HepG2 (cell line): Measurements from ENCODE around the gene PPP1R13B. TPM values are rescaled to one million over a fixed set of nuclear protein-coding genes. Genes with fewer than 3 reads are reported as not detected.

Experiments
- ATAC-seq: fragments of 200-7000 bp; cut with Tn5 transposase; 3 replicates; pipeline ENCODE4 v1.9.1; 2020; ENCODE audit warnings: mild to moderate bottlenecking, moderate library complexity
- BruUV-seq: library from RNA; stranded (reverse); fragments of 400-500 nt; replicated peaks from 2 replicates; lab custom pipeline; 2021; lab: Mats Ljungman, UMichigan
- CTCF ChIA-PET: fragments of 300-600 bp; formaldehyde crosslinking; extraction: SDS; loops from one replicate; lab custom pipeline; 2021; ENCODE audit warnings: low total read pairs, inconsistent platforms, low intra/inter-chr PET ratio; lab: Yijun Ruan, JAX
- POLR2A ChIA-PET: fragments of 350-600 bp; sonication (Branson Sonifier 250); formaldehyde crosslinking; loops from one replicate; lab custom pipeline; 2020; ENCODE audit warnings: antibody characterized with exemption, inconsistent platforms; lab: Yijun Ruan, JAX
- DNase-seq: peaks from one replicate; pipeline ENCODE4 v3.0.0-alpha.2; 2015; ENCODE audit warnings: low spot score
- FAIRE-seq: peaks from 3 replicates; lab custom pipeline; 2011; peaks lifted over from hg19 to GRCh38; lab: Jason Lieb, UNC
- H2AFZ ChIP-seq: one replicate; pipeline ENCODE4 v1.6.1; 2011; ENCODE audit warnings: low read length, inconsistent platforms
- H3K27ac ChIP-seq: fragments of 300-600 bp; 3 replicates; pipeline ENCODE4 v1.8.0; 2011; ENCODE audit warnings: mixed run types, mild to moderate bottlenecking, mixed read lengths, low read length, inconsistent platforms; ENCODE audit not compliant: insufficient read depth; ENCODE audit errors: extremely low read length
- H3K27me3 ChIP-seq, 2 experiments: fragments of 200-600 bp in 1 of 2; 2 replicates in 1 of 2; 3 replicates in 1 of 2; pipeline versions ENCODE4 v1.6.0 to v1.8.0; 2011; ENCODE audit warnings: low read length in 2 of 2, mild to moderate bottlenecking in 2 of 2, moderate library complexity in 2 of 2, inconsistent platforms in 1 of 2; ENCODE audit not compliant: insufficient read depth in 2 of 2, control insufficient read depth in 1 of 2
- H3K36me3 ChIP-seq, 2 experiments: fragments of 200-600 bp in 1 of 2; replicated peaks in 1 of 2; 2 replicates in 1 of 2; 3 replicates in 1 of 2; pipeline versions ENCODE4 v1.5.1 to v1.8.0; 2011; ENCODE audit warnings: low read length in 2 of 2, inconsistent platforms in 1 of 2; ENCODE audit not compliant: insufficient read depth in 2 of 2, control insufficient read depth in 1 of 2
- H3K4me1 ChIP-seq: 2 replicates; pipeline ENCODE4 v1.5.1; 2012; ENCODE audit warnings: low read length, inconsistent platforms; ENCODE audit not compliant: insufficient read depth
- H3K4me2 ChIP-seq: 2 replicates; pipeline ENCODE4 v1.6.0; 2011; ENCODE audit warnings: low read depth, low read length, inconsistent platforms
- H3K4me3 ChIP-seq, 3 experiments: fragments of 200-600 bp in 1 of 3; sonication (generic), shearing (Covaris generic) in 1 of 3; replicated peaks in 1 of 3; 2 replicates each; pipeline ENCODE4 v1.5.1; 2011 to 2016; ENCODE audit warnings: low read length in 3 of 3, inconsistent platforms in 2 of 3, low read depth in 2 of 3, mild to moderate bottlenecking in 2 of 3, control low read depth in 1 of 3, mixed read lengths in 1 of 3; ENCODE audit not compliant: insufficient read depth in 1 of 3
- H3K79me2 ChIP-seq: one replicate; pipeline ENCODE4 v1.6.1; 2011; ENCODE audit warnings: low read length, inconsistent platforms; ENCODE audit not compliant: insufficient read depth
- H3K9ac ChIP-seq: 2 replicates; pipeline ENCODE4 v1.6.0; 2011; ENCODE audit warnings: mild to moderate bottlenecking, low read depth, low read length, inconsistent platforms; ENCODE audit not compliant: insufficient read depth
- H3K9me3 ChIP-seq: 2 replicates; pipeline ENCODE4 v1.5.1; 2012; ENCODE audit warnings: mild to moderate bottlenecking, low read length
- H4K20me1 ChIP-seq: 2 replicates; pipeline ENCODE4 v1.6.0; 2011; ENCODE audit warnings: inconsistent platforms, mild to moderate bottlenecking, low read length, moderate library complexity; ENCODE audit not compliant: insufficient read depth
- AGO1 ChIP-seq: fragments of 200-400 bp; formaldehyde crosslinking; IDR thresholded peaks from 2 replicates; pipeline ENCODE4 v1.6.1; 2017; ENCODE audit warnings: mild to moderate bottlenecking, low read depth, low read length, moderate library complexity; ENCODE audit not compliant: poor library complexity, severe bottlenecking
- ATF1 ChIP-seq: IDR thresholded peaks from 2 replicates; pipeline ENCODE4 v1.6.1; 2016; ENCODE audit warnings: mild to moderate bottlenecking, control low read depth
- EP300 ChIP-seq, 3 experiments: sonication (generic) in 1 of 3; formaldehyde crosslinking in 1 of 3; IDR thresholded peaks; 2 replicates each; pipeline versions ENCODE4 v1.5.1 to v1.6.1; 2011 to 2020; ENCODE audit warnings: low read depth in 2 of 3, low read length in 2 of 3, borderline replicate concordance in 1 of 3, improper control_type of control experiment in 1 of 3, mild to moderate bottlenecking in 1 of 3, missing genetic modification reagents in 1 of 3, moderate library complexity in 1 of 3
- RFXAP ChIP-seq: sonication (generic); formaldehyde crosslinking; IDR thresholded peaks from 2 replicates; pipeline ENCODE4 v1.4.0; 2020; ENCODE audit warnings: missing genetic modification reagents, borderline replicate concordance
- TAF1 ChIP-seq: sonication (generic); formaldehyde crosslinking; IDR thresholded peaks from 2 replicates; pipeline ENCODE4 v1.4.0; 2020; ENCODE audit warnings: missing genetic modification reagents
- TRAFD1 ChIP-seq: sonication (generic); formaldehyde crosslinking; IDR thresholded peaks from 2 replicates; pipeline ENCODE4 v1.5.1; 2020; ENCODE audit warnings: missing genetic modification reagents, mild to moderate bottlenecking, borderline replicate concordance
- ZMAT3 ChIP-seq: sonication (generic); formaldehyde crosslinking; conservative IDR thresholded peaks from 2 replicates; pipeline ENCODE4 v1.7.0; 2021; ENCODE audit warnings: missing genetic modification reagents
- ZNF24 ChIP-seq: fragments of 450-650 bp; IDR thresholded peaks from 2 replicates; pipeline ENCODE4 v1.6.1; 2017; ENCODE audit warnings: antibody characterized with exemption, mild to moderate bottlenecking
- ZNF430 ChIP-seq: sonication (generic); formaldehyde crosslinking; IDR thresholded peaks from 2 replicates; pipeline ENCODE4 v1.9.0; 2021; ENCODE audit warnings: mild to moderate bottlenecking, missing genetic modification reagents
- ZNF782 ChIP-seq: sonication (generic); formaldehyde crosslinking; IDR thresholded peaks from 2 replicates; pipeline ENCODE4 v1.4.0; 2020; ENCODE audit warnings: missing genetic modification reagents, mild to moderate bottlenecking, borderline replicate concordance
- WGBS: methylation state at CpG from one replicate; pipeline ENCODE4 v1.1.6; 2017; ENCODE audit warnings: low lambda C conversion rate; 5-methylcytosine and 5-hydroxymethylcytosine counted together
- in situ Hi-C: cut with HindIII; loops from 2 replicates; pipeline ENCODE4 v1.10.0; 2017; ENCODE audit warnings: low pct_unique_long_range_greater_than_20kb; ENCODE audit not compliant: extremely low pct_ligation_motif_present
- intact Hi-C: fragments of 100-400 bp; cut with micrococcal nuclease; formaldehyde crosslinking; loops from one replicate; pipeline ENCODE4 v1.10.0; 2022; ENCODE audit not compliant: unreplicated experiment
- polyA plus RNA-seq, 8 experiments: library from polyadenylated mRNA; depleted of rRNA in 3 of 8; stranded (reverse) in 7 of 8; unstranded in 1 of 8; fragments of >200 nt; fragmentation: Illumina TruSeq in 4 of 8; extraction: Trizol in 4 of 8; gene quantifications; 2 replicates each; pipeline versions ENCODE4 v1.2.1 to v1.2.3, GENCODE V29; 2011 to 2016; ENCODE audit warnings: low read depth in 4 of 8, missing spikeins in 1 of 8, mixed read lengths in 1 of 8; ENCODE audit not compliant: insufficient read depth in 1 of 8
- total RNA-seq, 5 experiments: library from RNA; depleted of rRNA; stranded (reverse); fragments of >200 nt; fragmentation: Illumina TruSeq; extraction: Trizol; gene quantifications; 2 replicates each; pipeline ENCODE4 v1.2.3, GENCODE V29; 2016; ENCODE audit warnings: low read depth in 1 of 5
- TF ChIP-seq, protein P1 (sequence below): sonication (generic); formaldehyde crosslinking; IDR thresholded peaks from 2 replicates; pipeline ENCODE4 v1.4.0; 2020; ENCODE audit warnings: mild to moderate bottlenecking, missing genetic modification reagents, borderline replicate concordance

The PPP1R13B gene
- total and polyA plus RNA-seq, 2 of the 13 experiments (the other 11 are each of a cell fraction or from before 2014, with no cell fraction given), result 4.6 to 9.4 TPM

DNA sequence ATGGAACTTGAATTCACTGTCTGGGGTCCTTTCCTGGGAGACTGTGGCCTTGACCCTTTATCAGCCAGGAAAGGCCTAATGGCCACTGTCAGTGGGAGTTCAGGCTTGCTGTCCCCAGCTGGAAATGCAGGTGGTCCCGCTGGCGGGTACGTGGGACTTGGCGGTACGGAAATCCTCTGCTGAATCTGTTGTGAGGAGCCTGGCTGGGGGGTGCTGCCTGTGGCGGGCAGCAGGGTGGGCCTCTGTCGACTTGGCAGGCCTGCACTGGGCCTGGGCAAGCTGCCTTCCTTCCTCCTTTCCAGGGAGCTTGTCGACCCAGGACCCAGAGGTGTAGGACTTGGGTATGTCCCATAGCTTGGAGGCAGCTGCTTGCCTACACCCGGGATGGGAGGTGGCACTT lies 105.5 kb downstream of the PPP1R13B start (continued):
- TF ChIP-seq, protein P1, sequence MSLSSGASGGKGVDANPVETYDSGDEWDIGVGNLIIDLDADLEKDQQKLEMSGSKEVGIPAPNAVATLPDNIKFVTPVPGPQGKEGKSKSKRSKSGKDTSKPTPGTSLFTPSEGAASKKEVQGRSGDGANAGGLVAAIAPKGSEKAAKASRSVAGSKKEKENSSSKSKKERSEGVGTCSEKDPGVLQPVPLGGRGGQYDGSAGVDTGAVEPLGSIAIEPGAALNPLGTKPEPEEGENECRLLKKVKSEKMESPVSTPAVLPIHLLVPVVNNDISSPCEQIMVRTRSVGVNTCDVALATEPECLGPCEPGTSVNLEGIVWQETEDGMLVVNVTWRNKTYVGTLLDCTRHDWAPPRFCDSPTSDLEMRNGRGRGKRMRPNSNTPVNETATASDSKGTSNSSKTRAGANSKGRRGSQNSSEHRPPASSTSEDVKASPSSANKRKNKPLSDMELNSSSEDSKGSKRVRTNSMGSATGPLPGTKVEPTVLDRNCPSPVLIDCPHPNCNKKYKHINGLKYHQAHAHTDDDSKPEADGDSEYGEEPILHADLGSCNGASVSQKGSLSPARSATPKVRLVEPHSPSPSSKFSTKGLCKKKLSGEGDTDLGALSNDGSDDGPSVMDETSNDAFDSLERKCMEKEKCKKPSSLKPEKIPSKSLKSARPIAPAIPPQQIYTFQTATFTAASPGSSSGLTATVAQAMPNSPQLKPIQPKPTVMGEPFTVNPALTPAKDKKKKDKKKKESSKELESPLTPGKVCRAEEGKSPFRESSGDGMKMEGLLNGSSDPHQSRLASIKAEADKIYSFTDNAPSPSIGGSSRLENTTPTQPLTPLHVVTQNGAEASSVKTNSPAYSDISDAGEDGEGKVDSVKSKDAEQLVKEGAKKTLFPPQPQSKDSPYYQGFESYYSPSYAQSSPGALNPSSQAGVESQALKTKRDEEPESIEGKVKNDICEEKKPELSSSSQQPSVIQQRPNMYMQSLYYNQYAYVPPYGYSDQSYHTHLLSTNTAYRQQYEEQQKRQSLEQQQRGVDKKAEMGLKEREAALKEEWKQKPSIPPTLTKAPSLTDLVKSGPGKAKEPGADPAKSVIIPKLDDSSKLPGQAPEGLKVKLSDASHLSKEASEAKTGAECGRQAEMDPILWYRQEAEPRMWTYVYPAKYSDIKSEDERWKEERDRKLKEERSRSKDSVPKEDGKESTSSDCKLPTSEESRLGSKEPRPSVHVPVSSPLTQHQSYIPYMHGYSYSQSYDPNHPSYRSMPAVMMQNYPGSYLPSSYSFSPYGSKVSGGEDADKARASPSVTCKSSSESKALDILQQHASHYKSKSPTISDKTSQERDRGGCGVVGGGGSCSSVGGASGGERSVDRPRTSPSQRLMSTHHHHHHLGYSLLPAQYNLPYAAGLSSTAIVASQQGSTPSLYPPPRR (CRISPR knock-in tag), result no peak
- no peak for TF ChIP-seq TRAFD1 (CRISPR knock-in tag)
- no peak for TF ChIP-seq RFXAP (CRISPR knock-in tag)
- TF ChIP-seq ZNF782 (CRISPR knock-in tag), result no peak

DNA sequence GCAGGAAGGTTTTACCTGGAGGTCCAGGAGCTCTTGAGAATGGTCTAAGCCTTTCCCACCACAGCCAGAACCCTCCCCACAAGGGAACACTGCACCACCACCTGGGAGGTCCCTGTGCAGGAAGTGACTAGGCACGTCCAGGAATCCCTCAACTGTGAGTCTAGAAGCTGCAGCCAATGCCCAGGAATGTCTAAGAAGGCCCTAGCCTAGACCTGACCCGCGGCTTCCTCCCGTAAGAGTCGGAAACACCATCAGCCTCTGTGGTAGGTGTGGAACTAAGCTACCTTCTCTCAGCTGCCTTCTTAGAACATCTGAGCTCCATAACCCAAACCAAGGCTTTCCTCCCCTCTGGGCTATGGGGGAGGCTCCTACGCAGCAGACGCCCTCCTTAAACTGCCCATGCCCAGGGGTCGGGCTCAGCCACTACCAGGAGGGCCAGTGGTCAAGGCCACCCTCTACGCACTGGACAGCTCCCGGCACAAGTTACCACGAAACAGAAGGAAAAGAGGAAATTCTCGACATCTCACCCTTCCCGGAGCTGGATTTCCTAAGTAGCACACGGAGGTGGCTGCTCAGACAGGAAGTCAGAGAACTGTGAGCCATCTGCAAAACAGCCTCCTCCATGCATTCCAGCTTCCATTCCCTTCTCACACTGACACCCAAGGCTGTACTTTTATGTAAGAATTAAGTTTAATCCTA lies 106.2 kb downstream of the PPP1R13B start:
- CTCF ChIA-PET, result no interaction called here
- ATAC-seq, result no peak

More for the DNA sequence above, 106.2 kb downstream of the PPP1R13B start:
- Histone ChIP-seq H3K36me3 (peaks cover 11 to 28% of the 10 kb centered on the region in 2 experiments; a peak in 3 of 5 replicates), H3K4me2 (no peak overlapping the region), H3K4me1 (peaks cover 24% of the 10 kb centered on the region), H4K20me1 (no peaks in the 10 kb centered on the region), H3K9ac (no peak overlapping the region), H3K27me3 (no peaks in the 10 kb centered on the region), H2AFZ (no peak overlapping the region), H3K9me3 (no peaks in the 10 kb centered on the region), H3K79me2 (no peaks in the 10 kb centered on the region), H3K4me3 (no peak overlapping the region), H3K27ac (no peak overlapping the region)
- DNase-seq (no peak), FAIRE-seq (no peak)
- WGBS, result 98% methylated on average over 14 of the region's 14 CpGs
- intact Hi-C loops, result no loop called here
- no TSS peak for BruUV-seq
- TF ChIP-seq ZMAT3, result no peak
- TF ChIP-seq ZNF430 (CRISPR knock-in tag), result no peak
- TF ChIP-seq ZNF24, result no peak
- TF ChIP-seq TAF1 (CRISPR knock-in tag), result no peak
- no peak for TF ChIP-seq AGO1
- TF ChIP-seq EP300 (IDR thresholded peaks at IDR 0.05; ENCODE audit: low read depth in 2 of 2, low read length in 2 of 2), result no peak
- no peak for TF ChIP-seq EP300 (CRISPR knock-in tag; IDR thresholded peaks at IDR 0.05; ENCODE audit: borderline replicate concordance)
- TF ChIP-seq ATF1 (CRISPR knock-in tag), result no peak
- in situ Hi-C loops, result no loop called here
- POLR2A ChIA-PET, result no interaction called here
